Ovary (tissue), 3 donors: ENCODE results near the gene DOCK10.

ENCODE experiments used
- CTCF ChIP-seq, 3 donors: fragments of 450-650 bp in 2 of 3; fragments of 200-600 bp in 1 of 3; IDR thresholded peaks; one replicate each; pipeline versions ENCODE4 v1.5.1 to v1.8.0; 2016 to 2022; ENCODE audit warnings: antibody characterized with exemption in 3 of 3, mild to moderate bottlenecking in 1 of 3
- POLR2A ChIP-seq: fragments of 450-650 bp; IDR thresholded peaks from one replicate; pipeline ENCODE4 v1.6.1; 2017; ENCODE audit warnings: antibody characterized with exemption, mild to moderate bottlenecking, moderate library complexity
- donor health status: DM: no; HTN: no; CAD: no.

- TF ChIP-seq CTCF (IDR thresholded peaks at IDR 0.05) (no peak), POLR2A (no peak)
Measured at GRCh38 chr2:224999754-225000153, 42.5 kb downstream of the DOCK10 start.
